Skeletal muscle cell (primary cell): ENCODE results near the gene RIMS4.
A peak's percentile ranks its signal among the peaks of the same experiment; 100 is the strongest.
"Not testable (repeated sequence)": the region's sequence is repeated elsewhere in the genome, so short reads cannot be mapped to it uniquely, and the experiment has no call there.

ENCODE experiments used
- DNase-seq: peaks from one replicate; pipeline ENCODE4 v3.0.0-alpha.2; 2010; ENCODE audit warnings: low read depth
- H3K4me3 ChIP-seq: 2 replicates; pipeline ENCODE4 v1.5.1; 2011; ENCODE audit warnings: low read depth, mild to moderate bottlenecking, control low read depth, low read length, moderate library complexity

RIMS4 gene

GRCh38 chr20:44833437-44833836 lies 23.1 kb upstream of the RIMS4 start:
- H3K4me3 ChIP-seq, result no peak overlapping the region
- DNase-seq, result no peak

GRCh38 chr20:44832724-44833123 lies 22.4 kb upstream of the RIMS4 start:
- peak; percentile 18 for DNase-seq
- H3K4me3 ChIP-seq, result no peak overlapping the region

GRCh38 chr20:44830995-44831394 lies 20.6 kb upstream of the RIMS4 start:
- H3K4me3 ChIP-seq, result no peak overlapping the region
- no peak for DNase-seq

DNA sequence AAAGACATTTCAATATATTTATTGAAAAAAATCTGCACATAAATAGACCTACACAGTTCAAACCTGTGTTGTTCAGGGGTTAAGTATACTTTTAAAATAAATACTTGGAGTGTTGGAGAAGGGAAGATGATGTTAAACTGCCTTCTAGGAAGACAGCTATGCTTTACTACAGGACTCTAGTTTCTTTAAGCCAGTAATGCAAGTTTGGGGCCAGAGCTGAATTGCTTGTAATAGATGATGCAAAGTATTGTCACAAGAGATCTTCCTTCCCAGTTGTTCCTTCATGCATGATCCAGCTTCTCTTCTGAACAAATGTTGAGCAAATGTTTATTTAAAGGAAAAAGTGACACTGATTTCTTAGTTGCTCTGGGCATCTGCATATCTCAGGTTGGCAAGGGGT lies 20.2 kb upstream of the RIMS4 start:
- DNase-seq, result no peak

GRCh38 chr20:44829688-44830087 lies 19.3 kb upstream of the RIMS4 start:
- DNase-seq, result no peak
- no peak overlapping the region for H3K4me3 ChIP-seq

More for the DNA sequence above, 20.2 kb upstream of the RIMS4 start:
- no peak overlapping the region for H3K4me3 ChIP-seq

- DNase-seq, result no peak
- H3K4me3 ChIP-seq, result no peak overlapping the region
Observed at GRCh38 chr20:44828640-44829039, 18.3 kb upstream of the RIMS4 start.

- DNase-seq, result no peak
- no peak overlapping the region for H3K4me3 ChIP-seq
Observed at GRCh38 chr20:44827401-44827800, 17.1 kb upstream of the RIMS4 start.

GRCh38 chr20:44821576-44821975 lies 11.2 kb upstream of the RIMS4 start:
- not testable (repeated sequence) for DNase-seq, H3K4me3 ChIP-seq

GRCh38 chr20:44819936-44820335 lies 9.6 kb upstream of the RIMS4 start:
- no peak for DNase-seq

GRCh38 chr20:44817143-44817910 lies 7.0 kb upstream of the RIMS4 start:
- no peak overlapping the region for H3K4me3 ChIP-seq
- DNase-seq, result no peak

More at GRCh38 chr20:44819936-44820335, 9.6 kb upstream of the RIMS4 start:
- H3K4me3 ChIP-seq, result no peak overlapping the region

DNA sequence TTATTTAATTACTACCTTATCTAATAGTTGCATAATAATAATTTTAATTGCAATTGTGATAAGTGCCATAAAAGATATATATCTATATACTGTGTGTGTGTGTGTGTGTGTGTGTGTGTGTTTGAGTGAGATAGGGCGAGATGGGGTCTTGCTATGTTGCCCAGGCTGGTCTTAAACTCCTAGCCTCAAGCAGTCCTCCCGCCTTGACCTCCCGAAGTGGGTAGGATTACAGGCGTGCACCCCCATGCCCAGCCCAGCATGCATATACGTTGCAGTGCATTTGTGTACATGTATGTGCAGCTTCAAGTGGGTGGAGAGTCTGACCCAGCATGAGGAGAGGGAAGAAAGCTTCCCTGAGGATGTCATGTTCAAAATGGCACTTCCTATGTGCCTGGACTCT lies 4.6 kb upstream of the RIMS4 start:
- DNase-seq, result no peak
- no peak overlapping the region for H3K4me3 ChIP-seq

DNA sequence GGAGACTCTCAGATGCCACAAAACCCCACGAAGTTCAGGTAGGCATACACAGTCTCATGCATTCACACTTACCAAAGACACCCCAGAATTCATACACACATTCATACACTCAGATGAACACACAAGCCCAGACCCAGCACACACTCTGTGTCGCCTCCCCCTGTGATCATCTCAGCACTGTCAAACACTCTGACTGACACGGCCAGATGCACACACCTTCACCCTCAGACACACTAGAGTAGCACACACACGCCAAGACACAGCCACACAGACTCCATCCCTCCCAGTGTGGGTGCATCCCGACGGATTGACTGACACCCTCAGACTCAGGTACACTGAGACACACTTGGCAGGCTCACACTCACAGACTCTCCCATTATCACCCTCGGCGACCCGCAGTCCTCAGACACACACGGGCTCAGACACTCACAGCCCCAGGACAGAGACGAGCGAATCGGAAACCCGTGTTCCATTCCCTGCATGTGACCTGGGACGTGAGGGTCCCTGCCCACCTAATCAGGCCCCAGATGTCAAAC lies 872 bp upstream of the RIMS4 start:
- DNase-seq, result no peak

DNA sequence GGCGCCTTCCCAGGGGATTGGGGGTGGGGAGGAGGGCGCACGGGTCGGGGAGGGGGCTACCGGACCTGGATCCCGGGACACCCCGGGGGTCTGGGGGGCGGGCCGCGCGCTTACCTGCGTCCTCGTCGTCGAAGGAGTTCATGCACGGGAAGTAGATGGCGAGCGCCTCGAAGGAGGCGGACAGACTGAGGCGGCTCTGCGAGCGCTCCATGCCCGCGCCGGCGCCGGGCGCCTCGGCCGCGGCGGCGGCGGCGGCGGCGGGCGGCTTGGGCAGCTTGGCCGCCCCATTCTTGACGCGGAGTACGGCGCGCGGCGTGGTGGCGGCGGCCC lies 320 bp downstream of the RIMS4 start:
- DNase-seq, result no peak
- H3K4me3 ChIP-seq, result no peak overlapping the region

More for the DNA sequence above, 872 bp upstream of the RIMS4 start:
- no peak overlapping the region for H3K4me3 ChIP-seq

GRCh38 chr20:44809380-44810060 lies 826 bp downstream of the RIMS4 start:
- DNase-seq, result no peak
- no peak overlapping the region for H3K4me3 ChIP-seq

DNA sequence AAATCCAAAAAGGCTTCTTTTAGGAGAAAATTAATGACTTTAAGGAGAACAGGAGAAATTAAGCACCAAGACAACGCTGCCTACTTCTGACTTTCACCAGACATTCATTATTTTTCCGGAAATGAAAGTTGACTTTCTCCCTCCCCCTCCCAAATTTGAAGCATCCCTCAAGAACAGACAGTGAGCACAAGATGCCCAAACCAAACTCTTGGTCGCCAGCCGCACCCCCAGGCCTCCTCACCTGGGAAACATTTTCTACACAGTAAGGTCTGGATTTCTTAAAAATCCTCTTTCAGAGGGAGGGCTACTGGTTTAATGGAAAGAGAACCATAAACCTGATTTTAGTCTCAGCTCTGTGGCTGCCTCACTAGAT lies 2.7 kb downstream of the RIMS4 start:
- DNase-seq, result no peak
- H3K4me3 ChIP-seq, result no peak overlapping the region

- no peak for DNase-seq
- H3K4me3 ChIP-seq, result no peak overlapping the region
Observed at GRCh38 chr20:44807051-44807683, 3.2 kb downstream of the RIMS4 start.

DNA sequence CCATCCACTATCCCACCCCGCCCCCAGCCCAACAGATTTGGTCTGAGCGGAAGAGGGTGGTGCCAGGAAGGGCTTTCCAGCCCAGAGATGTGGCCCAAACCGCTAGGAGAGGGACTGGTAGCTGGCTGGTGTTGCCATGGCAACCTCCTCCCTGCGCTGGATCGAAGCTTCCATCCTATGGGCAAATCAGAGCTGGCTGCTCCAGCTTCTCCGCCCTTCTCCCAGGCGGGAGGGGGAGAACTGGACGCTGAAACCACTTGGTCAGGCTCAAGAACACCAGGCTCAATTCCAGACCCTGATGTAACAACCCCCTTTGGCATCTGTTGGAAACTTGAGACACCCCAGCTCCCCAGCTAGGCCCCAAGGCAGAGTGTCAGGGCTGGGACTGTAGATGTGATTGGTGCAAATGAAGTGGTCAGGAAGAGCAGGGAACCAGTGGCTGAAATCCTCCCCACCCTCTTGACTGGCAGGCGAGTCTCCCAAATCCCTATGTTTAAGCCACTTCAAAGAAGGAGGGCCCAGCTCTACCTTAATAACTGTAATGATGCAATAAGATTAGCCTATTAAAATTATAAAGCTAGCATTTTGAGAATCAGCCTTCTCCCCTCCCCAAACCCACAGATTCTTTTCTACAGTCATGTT lies 4.2 kb downstream of the RIMS4 start:
- no peak overlapping the region for H3K4me3 ChIP-seq
- peak; percentile 35 for DNase-seq

GRCh38 chr20:44805335-44805978 lies 4.9 kb downstream of the RIMS4 start:
- DNase-seq, result no peak
- no peak overlapping the region for H3K4me3 ChIP-seq

DNA sequence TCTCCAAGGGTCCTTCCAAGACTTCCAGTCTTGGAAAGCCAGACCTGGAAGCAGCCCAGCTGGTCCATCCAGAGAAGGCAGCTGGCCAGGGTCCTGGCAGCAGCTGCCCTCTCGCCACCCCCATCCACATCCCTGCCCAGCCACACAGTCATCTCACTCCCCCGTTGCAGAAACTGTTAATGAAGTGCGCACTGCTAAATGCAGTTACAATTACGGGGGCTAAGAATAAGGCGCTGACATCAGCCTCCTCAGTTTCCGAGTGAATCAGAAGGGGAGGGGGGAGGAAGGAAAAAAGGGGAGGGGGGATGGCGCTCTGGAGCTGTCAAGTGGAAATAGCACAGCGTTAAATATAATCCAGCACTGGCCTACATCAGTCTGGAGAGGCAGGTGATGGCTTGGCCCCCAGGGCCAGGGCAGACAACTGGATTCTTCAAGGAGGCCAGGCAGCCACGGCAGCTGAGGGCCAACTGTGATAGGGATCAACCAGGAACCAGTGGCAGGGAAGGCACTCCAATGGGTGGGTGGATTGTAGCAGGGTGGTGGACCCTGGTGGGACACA lies 6.9 kb downstream of the RIMS4 start:
- H3K4me3 ChIP-seq, result no peak overlapping the region
- DNase-seq, result no peak
